GM19025 (cell line): ENCODE measurements around the gene UBE2D2.
"Not testable (repeated sequence)": the region's sequence is repeated elsewhere in the genome, so short reads cannot be mapped to it uniquely, and the experiment has no call there.

Source experiments
- ATAC-seq: cut with Tn5 transposase; IDR thresholded peaks from one replicate; pipeline ENCODE4 v1.9.1; 2021; ENCODE audit warnings: mild to moderate bottlenecking, low read depth, moderate library complexity; ENCODE audit not compliant: unreplicated experiment

UBE2D2 gene

GRCh38 chr5:139578325-139578724 is 17.2 kb downstream of the UBE2D2 start:
- ATAC-seq: no peak

GRCh38 chr5:139582181-139582580 is 21.0 kb downstream of the UBE2D2 start:
- ATAC-seq: not testable (repeated sequence)

- ATAC-seq: no peak
These were observed 23.0 kb downstream of the UBE2D2 start for GRCh38 chr5:139584137-139584536.

GRCh38 chr5:139588116-139588515 is 27.0 kb downstream of the UBE2D2 start:
- ATAC-seq: not testable (repeated sequence)

- ATAC-seq: no peak
These were observed 27.8 kb downstream of the UBE2D2 start for GRCh38 chr5:139588962-139589361.

- no peak for ATAC-seq
These were observed 31.1 kb downstream of the UBE2D2 start for GRCh38 chr5:139592289-139592688.

GRCh38 chr5:139593076-139593475 is 31.9 kb downstream of the UBE2D2 start:
- ATAC-seq: not testable (repeated sequence)

GRCh38 chr5:139593716-139594319 is 32.7 kb downstream of the UBE2D2 start:
- no peak for ATAC-seq

GRCh38 chr5:139597134-139597533 is 36.0 kb downstream of the UBE2D2 start:
- ATAC-seq: no peak

GRCh38 chr5:139598601-139598965 is 37.4 kb downstream of the UBE2D2 start:
- not testable (repeated sequence) for ATAC-seq

- ATAC-seq: no peak
These were observed 39.3 kb downstream of the UBE2D2 start for GRCh38 chr5:139600336-139600949.

GRCh38 chr5:139601429-139601828 is 40.3 kb downstream of the UBE2D2 start:
- ATAC-seq: no peak

GRCh38 chr5:139601948-139602347 is 40.8 kb downstream of the UBE2D2 start:
- not testable (repeated sequence) for ATAC-seq

- no peak for ATAC-seq
These were observed 44.7 kb downstream of the UBE2D2 start for GRCh38 chr5:139605887-139606286.

- no peak for ATAC-seq
These were observed 50.8 kb downstream of the UBE2D2 start for GRCh38 chr5:139611703-139612584.

GRCh38 chr5:139619861-139620260 is 58.7 kb downstream of the UBE2D2 start:
- ATAC-seq: no peak

- ATAC-seq: not testable (repeated sequence)
These were observed 64.3 kb downstream of the UBE2D2 start for GRCh38 chr5:139625398-139625797.

GRCh38 chr5:139630855-139631254 is 69.7 kb downstream of the UBE2D2 start:
- no peak for ATAC-seq

- ATAC-seq: no peak
These were observed 70.5 kb downstream of the UBE2D2 start for GRCh38 chr5:139631520-139632165.

- ATAC-seq: no peak
These were observed 72.3 kb downstream of the UBE2D2 start for GRCh38 chr5:139633295-139634027.
